G401 (cell line): ENCODE results near the gene NXF3. TPM values are rescaled to one million over a fixed set of nuclear protein-coding genes. Genes with fewer than 3 reads are reported as not detected.
"Not testable (repeated sequence)": the region's sequence is repeated elsewhere in the genome, so short reads cannot be mapped to it uniquely, and the experiment has no call there.

Experiments used
- DNase-seq: peaks from one replicate; pipeline ENCODE4 v3.0.0-alpha.2; 2015; ENCODE audit warnings: low spot score
- in situ Hi-C: cut with HindIII; loops from 2 replicates; pipeline ENCODE4 v1.10.0; 2016; ENCODE audit warnings: low sequenced_read_pairs, mixed read lengths
- total RNA-seq: library from RNA; depleted of rRNA; stranded (reverse); fragments of >200 nt; shearing (Covaris generic); gene quantifications from 2 replicates; pipeline ENCODE4 v1.2.3, GENCODE V29; 2014; rRNA removed

The NXF3 gene
- total RNA-seq, 1 experiment from 2014 or later: not detected

GRCh38 chrX:103056902-103057301, 36.0 kb downstream of the NXF3 start:
- in situ Hi-C loops: no loop called here
- DNase-seq: no peak

GRCh38 chrX:103052625-103053024, 40.3 kb downstream of the NXF3 start:
- in situ Hi-C loops: no loop called here
- no peak for DNase-seq

DNA sequence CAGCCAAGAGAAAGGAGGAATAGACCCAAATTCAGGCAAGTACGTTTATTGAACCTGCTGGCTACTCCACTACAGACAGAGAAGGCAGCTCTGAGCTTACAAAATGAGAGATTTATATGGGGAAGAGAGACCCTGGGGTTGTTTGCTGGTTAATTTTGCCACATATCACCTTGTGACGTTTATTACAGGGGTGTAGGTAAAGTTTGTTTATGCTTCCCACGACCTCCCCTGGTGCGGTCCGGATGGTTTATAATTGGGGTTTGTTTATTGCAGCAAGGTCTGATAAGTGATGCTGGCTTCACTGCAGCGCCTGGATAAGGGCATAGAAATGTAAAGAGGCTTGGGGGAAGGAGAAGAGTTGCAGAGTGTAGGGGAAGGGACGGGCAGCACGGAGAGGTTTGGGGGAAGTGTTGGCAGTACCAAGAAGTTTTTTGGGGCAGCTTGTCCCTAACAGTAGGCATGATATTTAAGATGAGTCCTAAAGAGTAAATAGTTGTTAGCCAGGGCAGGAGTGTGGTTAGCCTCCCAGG, 41.6 kb downstream of the NXF3 start:
- in situ Hi-C loops: no loop called here

DNA sequence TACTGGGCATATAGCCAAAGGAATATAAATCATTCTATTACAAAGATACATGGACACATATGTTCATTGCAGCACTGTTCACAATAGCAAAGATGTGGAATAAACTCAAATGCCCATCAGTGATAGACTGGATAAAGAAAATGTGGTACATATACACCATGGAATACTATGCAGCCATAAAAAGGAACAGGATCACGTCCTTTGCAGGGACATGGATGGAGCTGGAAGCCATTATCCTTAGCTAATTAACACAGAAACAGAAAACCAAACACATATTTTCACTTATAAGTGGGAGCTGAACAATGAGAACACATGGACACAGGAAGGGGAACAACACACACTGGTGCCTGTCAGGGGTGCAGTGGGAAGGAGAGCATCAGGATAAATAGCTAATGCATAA, 59.6 kb downstream of the NXF3 start:
- DNase-seq, in situ Hi-C loops: not testable (repeated sequence)

More for the DNA sequence above, 41.6 kb downstream of the NXF3 start:
- no peak for DNase-seq

Other genes with a start within 250 kb of the NXF3 start
- gene RAB40AL, start 155.9 kb downstream of the NXF3 start, total RNA-seq: not detected in 2 replicates
- 273 and 377 TPM in 2 replicates for gene BEX1, start 29.0 kb downstream of the NXF3 start, total RNA-seq
- 61.7 and 62.2 TPM in 2 replicates for gene BEX4, start 122.0 kb upstream of the NXF3 start, total RNA-seq
- 128 and 162 TPM in 2 replicates for gene TCEAL8, start 162.0 kb upstream of the NXF3 start, total RNA-seq
- gene TCEAL5, start 183.6 kb upstream of the NXF3 start, total RNA-seq: not detected in 2 replicates
- 101 and 163 TPM in 2 replicates for gene BEX2, start 217.8 kb upstream of the NXF3 start, total RNA-seq
- 0.71 TPM in 1 of 2 replicates, not detected in the other for gene TCEAL7, start 237.1 kb upstream of the NXF3 start, total RNA-seq